Left ventricle myocardium inferior (tissue), 1 donor: ENCODE results near the gene FOXN3. TPM values are rescaled to one million over a fixed set of nuclear protein-coding genes. Genes with fewer than 3 reads are reported as not detected.

Source experiments
- DNase-seq: peaks from one replicate; pipeline ENCODE4 v3.0.0-alpha.2; 2020
- H3K27ac ChIP-seq: fragments of 200-600 bp; replicated peaks from 2 replicates; pipeline ENCODE4 v1.8.0; 2021
- H3K27me3 ChIP-seq: fragments of 200-600 bp; 2 replicates; pipeline ENCODE4 v1.8.0; 2021; ENCODE audit warnings: low read depth
- H3K36me3 ChIP-seq: fragments of 200-600 bp; 2 replicates; pipeline ENCODE4 v1.8.0; 2021
- H3K4me1 ChIP-seq: fragments of 200-600 bp; 2 replicates; pipeline ENCODE4 v1.8.0; 2021
- H3K4me3 ChIP-seq: fragments of 200-600 bp; 2 replicates; pipeline ENCODE4 v1.8.0; 2021; ENCODE audit warnings: mild to moderate bottlenecking, moderate library complexity
- H3K9me3 ChIP-seq: fragments of 200-600 bp; replicated peaks from 2 replicates; pipeline ENCODE4 v1.8.0; 2021
- CTCF ChIP-seq: fragments of 200-600 bp; IDR thresholded peaks from 2 replicates; pipeline ENCODE4 v1.8.0; 2021; ENCODE audit warnings: antibody characterized with exemption, mild to moderate bottlenecking, borderline replicate concordance
- intact Hi-C: fragments of 100-400 bp; cut with micrococcal nuclease; formaldehyde crosslinking; loops from one replicate; pipeline ENCODE4 v1.11.0; 2022
- total RNA-seq: library from RNA; stranded (reverse); fragmentation: NEBNext Ultra II Directional; extraction: Animal tissue kit (Norgen Biotek cat#: 25700); gene quantifications from one replicate; pipeline ENCODE4 v1.2.1, GENCODE V29; 2021
- donor health status: DM: no; HTN: yes; CAD: no; lungs with severe emphysema.

Gene FOXN3
- total RNA-seq, 1 donor from 2014 or later: 120 TPM

- no peak for DNase-seq
- Histone ChIP-seq H3K4me3 (no peak overlapping the region), H3K9me3 (no peaks in the 10 kb centered on the region), H3K36me3 (peaks cover 6% of the 10 kb centered on the region), H3K27me3 (no peaks in the 10 kb centered on the region), H3K27ac (no peak overlapping the region), H3K4me1 (peaks cover 37% of the 10 kb centered on the region)
- no peak for TF ChIP-seq CTCF
- intact Hi-C loops: no loop called here
Measured at GRCh38 chr14:89209558-89209957, 207.5 kb downstream of the FOXN3 start.

GRCh38 chr14:89207925-89208328, 209.1 kb downstream of the FOXN3 start:
- H3K36me3 ChIP-seq: peaks cover 6% of the 10 kb centered on the region
- no peaks in the 10 kb centered on the region for H3K27me3 ChIP-seq
- peaks cover 29% of the 10 kb centered on the region for H3K4me1 ChIP-seq
- TF ChIP-seq CTCF: no peak
- H3K4me3 ChIP-seq: no peak overlapping the region
- DNase-seq: no peak
- no peaks in the 10 kb centered on the region for H3K9me3 ChIP-seq
- intact Hi-C loops: no loop called here
- H3K27ac ChIP-seq: no peak overlapping the region

GRCh38 chr14:89206389-89207031, 210.5 kb downstream of the FOXN3 start:
- intact Hi-C loops: no loop called here
- peaks cover 29% of the 10 kb centered on the region for H3K4me1 ChIP-seq
- TF ChIP-seq CTCF: no peak
- DNase-seq: no peak
- no peak overlapping the region for H3K4me3 ChIP-seq
- H3K9me3 ChIP-seq: no peaks in the 10 kb centered on the region
- H3K36me3 ChIP-seq: peaks cover 6% of the 10 kb centered on the region
- no peaks in the 10 kb centered on the region for H3K27me3 ChIP-seq
- H3K27ac ChIP-seq: no peak overlapping the region

GRCh38 chr14:89205137-89205740, 211.8 kb downstream of the FOXN3 start:
- no peak for TF ChIP-seq CTCF

GRCh38 chr14:89202413-89203190, 214.4 kb downstream of the FOXN3 start:
- DNase-seq: no peak
- intact Hi-C loops: no loop called here
- Histone ChIP-seq H3K4me3 (no peak overlapping the region), H3K9me3 (no peaks in the 10 kb centered on the region), H3K36me3 (peaks cover 6% of the 10 kb centered on the region), H3K4me1 (peaks cover 44% of the 10 kb centered on the region), H3K27me3 (no peaks in the 10 kb centered on the region), H3K27ac (no peak overlapping the region)
- TF ChIP-seq CTCF: no peak

More at GRCh38 chr14:89205137-89205740, 211.8 kb downstream of the FOXN3 start:
- DNase-seq: no peak
- Histone ChIP-seq H3K27ac (no peak overlapping the region), H3K4me1 (peaks cover 35% of the 10 kb centered on the region), H3K9me3 (no peaks in the 10 kb centered on the region), H3K27me3 (no peaks in the 10 kb centered on the region), H3K36me3 (peaks cover 6% of the 10 kb centered on the region), H3K4me3 (no peak overlapping the region)
- intact Hi-C loops: no loop called here
